ENCODE measurements around the gene BSPRY. TPM values are rescaled to one million over a fixed set of nuclear protein-coding genes. Genes with fewer than 3 reads are reported as not detected.

The BSPRY gene
- total and polyA plus RNA-seq, 2 of the 13 experiments (the other 11 are each of a cell fraction or from before 2014, with no cell fraction given): 0.09 to 0.26 TPM

DNA sequence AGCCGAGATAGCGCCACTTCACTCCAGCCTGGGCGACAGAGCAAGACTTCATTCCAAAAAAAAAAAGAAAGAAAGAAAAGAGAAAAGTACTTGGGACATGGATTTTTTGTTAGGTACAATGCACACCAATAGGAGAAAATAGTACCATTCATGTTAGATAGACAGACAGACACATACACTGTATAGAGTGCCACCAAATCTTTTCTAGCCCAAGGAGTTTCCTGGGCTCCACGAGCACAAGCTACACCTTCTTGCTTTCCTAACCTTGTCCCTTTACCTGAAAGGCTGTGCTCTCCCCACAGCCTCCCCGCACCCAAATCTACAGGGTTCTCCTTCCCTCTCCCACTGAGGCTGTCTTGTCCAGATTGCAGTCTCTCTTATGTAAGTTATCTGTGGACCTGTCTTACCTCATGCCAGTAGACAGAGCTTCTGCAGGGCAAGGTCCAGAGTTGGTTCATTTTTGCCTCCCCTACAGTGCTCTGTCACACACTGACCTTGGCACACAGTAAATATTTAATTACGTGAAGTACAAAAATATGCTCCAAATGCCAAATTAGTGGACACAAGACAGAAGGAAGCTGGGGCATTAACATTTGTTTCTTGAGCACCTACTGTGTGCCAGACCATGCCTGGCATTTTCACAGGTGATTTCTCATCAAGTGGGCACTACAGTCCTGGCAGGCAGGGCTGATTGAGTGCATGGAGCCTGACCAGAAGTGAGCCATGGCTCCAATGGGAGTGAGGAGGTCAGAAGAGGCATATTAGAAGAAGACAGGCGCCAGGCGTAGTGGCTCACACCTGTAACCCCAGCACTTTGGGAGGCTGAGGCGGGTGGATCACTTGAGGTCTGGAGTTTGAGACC, 45.9 kb downstream of the BSPRY start (continued):
- no peak for TF ChIP-seq BRCA1 (CRISPR knock-in tag; IDR thresholded peaks at IDR 0.05)
- TF ChIP-seq, protein P1, sequence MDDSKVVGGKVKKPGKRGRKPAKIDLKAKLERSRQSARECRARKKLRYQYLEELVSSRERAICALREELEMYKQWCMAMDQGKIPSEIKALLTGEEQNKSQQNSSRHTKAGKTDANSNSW (CRISPR knock-in tag; IDR thresholded peaks at IDR 0.05; ENCODE audit: borderline replicate concordance): no peak
- no peak for TF ChIP-seq RFX5 (IDR thresholded peaks at IDR 0.05; ENCODE audit: low read depth, low read length)
- TF ChIP-seq, protein P2, sequence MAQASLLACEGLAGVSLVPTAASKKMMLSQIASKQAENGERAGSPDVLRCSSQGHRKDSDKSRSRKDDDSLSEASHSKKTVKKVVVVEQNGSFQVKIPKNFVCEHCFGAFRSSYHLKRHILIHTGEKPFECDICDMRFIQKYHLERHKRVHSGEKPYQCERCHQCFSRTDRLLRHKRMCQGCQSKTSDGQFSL (CRISPR knock-in tag; IDR thresholded peaks at IDR 0.05): no peak
- TF ChIP-seq ZNF530 (CRISPR knock-in tag; IDR thresholded peaks at IDR 0.05; ENCODE audit: low read depth): no peak
- 0 out of 2 replicates have a peak, but pooled peaks have one; percentile 77 for TF ChIP-seq CC2D1A (CRISPR knock-in tag; IDR thresholded peaks at IDR 0.05)
- TF ChIP-seq, protein P3, sequence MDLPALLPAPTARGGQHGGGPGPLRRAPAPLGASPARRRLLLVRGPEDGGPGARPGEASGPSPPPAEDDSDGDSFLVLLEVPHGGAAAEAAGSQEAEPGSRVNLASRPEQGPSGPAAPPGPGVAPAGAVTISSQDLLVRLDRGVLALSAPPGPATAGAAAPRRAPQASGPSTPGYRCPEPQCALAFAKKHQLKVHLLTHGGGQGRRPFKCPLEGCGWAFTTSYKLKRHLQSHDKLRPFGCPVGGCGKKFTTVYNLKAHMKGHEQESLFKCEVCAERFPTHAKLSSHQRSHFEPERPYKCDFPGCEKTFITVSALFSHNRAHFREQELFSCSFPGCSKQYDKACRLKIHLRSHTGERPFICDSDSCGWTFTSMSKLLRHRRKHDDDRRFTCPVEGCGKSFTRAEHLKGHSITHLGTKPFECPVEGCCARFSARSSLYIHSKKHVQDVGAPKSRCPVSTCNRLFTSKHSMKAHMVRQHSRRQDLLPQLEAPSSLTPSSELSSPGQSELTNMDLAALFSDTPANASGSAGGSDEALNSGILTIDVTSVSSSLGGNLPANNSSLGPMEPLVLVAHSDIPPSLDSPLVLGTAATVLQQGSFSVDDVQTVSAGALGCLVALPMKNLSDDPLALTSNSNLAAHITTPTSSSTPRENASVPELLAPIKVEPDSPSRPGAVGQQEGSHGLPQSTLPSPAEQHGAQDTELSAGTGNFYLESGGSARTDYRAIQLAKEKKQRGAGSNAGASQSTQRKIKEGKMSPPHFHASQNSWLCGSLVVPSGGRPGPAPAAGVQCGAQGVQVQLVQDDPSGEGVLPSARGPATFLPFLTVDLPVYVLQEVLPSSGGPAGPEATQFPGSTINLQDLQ (CRISPR knock-in tag; IDR thresholded peaks at IDR 0.05): 0 out of 2 replicates have a peak, but pooled peaks have one; percentile 47
- TF ChIP-seq ZMYM3 (CRISPR knock-in tag; IDR thresholded peaks at IDR 0.05): peak; percentile 97
- TF ChIP-seq RXRB (CRISPR knock-in tag; IDR thresholded peaks at IDR 0.05; ENCODE audit: borderline replicate concordance): peak; percentile 94
- TF ChIP-seq ZNF274 (CRISPR knock-in tag; IDR thresholded peaks at IDR 0.05): 0 out of 2 replicates have a peak, but pooled peaks have one; percentile 26
- no peak for TF ChIP-seq DR1 (CRISPR knock-in tag; IDR thresholded peaks at IDR 0.05)
- no peak for TF ChIP-seq ZNF430 (CRISPR knock-in tag; IDR thresholded peaks at IDR 0.05)
- TF ChIP-seq, protein P4, sequence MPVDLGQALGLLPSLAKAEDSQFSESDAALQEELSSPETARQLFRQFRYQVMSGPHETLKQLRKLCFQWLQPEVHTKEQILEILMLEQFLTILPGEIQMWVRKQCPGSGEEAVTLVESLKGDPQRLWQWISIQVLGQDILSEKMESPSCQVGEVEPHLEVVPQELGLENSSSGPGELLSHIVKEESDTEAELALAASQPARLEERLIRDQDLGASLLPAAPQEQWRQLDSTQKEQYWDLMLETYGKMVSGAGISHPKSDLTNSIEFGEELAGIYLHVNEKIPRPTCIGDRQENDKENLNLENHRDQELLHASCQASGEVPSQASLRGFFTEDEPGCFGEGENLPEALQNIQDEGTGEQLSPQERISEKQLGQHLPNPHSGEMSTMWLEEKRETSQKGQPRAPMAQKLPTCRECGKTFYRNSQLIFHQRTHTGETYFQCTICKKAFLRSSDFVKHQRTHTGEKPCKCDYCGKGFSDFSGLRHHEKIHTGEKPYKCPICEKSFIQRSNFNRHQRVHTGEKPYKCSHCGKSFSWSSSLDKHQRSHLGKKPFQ (CRISPR knock-in tag; IDR thresholded peaks at IDR 0.05; ENCODE audit: insufficient replicate concordance): no peak
- peak; percentile 74 for TF ChIP-seq THAP11 (CRISPR knock-in tag; IDR thresholded peaks at IDR 0.05)
- TF ChIP-seq HNRNPH1 (optimal IDR thresholded peaks at IDR 0.05; ENCODE audit: low read depth, low read length): no peak
- TF ChIP-seq, protein P5, sequence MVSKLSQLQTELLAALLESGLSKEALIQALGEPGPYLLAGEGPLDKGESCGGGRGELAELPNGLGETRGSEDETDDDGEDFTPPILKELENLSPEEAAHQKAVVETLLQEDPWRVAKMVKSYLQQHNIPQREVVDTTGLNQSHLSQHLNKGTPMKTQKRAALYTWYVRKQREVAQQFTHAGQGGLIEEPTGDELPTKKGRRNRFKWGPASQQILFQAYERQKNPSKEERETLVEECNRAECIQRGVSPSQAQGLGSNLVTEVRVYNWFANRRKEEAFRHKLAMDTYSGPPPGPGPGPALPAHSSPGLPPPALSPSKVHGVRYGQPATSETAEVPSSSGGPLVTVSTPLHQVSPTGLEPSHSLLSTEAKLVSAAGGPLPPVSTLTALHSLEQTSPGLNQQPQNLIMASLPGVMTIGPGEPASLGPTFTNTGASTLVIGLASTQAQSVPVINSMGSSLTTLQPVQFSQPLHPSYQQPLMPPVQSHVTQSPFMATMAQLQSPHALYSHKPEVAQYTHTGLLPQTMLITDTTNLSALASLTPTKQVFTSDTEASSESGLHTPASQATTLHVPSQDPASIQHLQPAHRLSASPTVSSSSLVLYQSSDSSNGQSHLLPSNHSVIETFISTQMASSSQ (IDR thresholded peaks at IDR 0.05; ENCODE audit: low read depth): peak; percentile 79
- TF ChIP-seq, protein P5 (CRISPR knock-in tag; IDR thresholded peaks at IDR 0.05; ENCODE audit: borderline replicate concordance): peak; percentile 72; the same call in 1 of the 2 replicates
- no peak for TF ChIP-seq SP2 (CRISPR knock-in tag; IDR thresholded peaks at IDR 0.05)
- TF ChIP-seq MAF1 (CRISPR knock-in tag; IDR thresholded peaks at IDR 0.05; ENCODE audit: borderline replicate concordance): no peak
